ENCODE results near the gene WNT11. TPM values are rescaled to one million over a fixed set of nuclear protein-coding genes. Genes with fewer than 3 reads are reported as not detected.

WNT11 gene
- total and polyA plus RNA-seq, 2 of the 13 experiments (the other 11 are each of a cell fraction or from before 2014, with no cell fraction given) = 0.34 to 0.66 TPM

DNA sequence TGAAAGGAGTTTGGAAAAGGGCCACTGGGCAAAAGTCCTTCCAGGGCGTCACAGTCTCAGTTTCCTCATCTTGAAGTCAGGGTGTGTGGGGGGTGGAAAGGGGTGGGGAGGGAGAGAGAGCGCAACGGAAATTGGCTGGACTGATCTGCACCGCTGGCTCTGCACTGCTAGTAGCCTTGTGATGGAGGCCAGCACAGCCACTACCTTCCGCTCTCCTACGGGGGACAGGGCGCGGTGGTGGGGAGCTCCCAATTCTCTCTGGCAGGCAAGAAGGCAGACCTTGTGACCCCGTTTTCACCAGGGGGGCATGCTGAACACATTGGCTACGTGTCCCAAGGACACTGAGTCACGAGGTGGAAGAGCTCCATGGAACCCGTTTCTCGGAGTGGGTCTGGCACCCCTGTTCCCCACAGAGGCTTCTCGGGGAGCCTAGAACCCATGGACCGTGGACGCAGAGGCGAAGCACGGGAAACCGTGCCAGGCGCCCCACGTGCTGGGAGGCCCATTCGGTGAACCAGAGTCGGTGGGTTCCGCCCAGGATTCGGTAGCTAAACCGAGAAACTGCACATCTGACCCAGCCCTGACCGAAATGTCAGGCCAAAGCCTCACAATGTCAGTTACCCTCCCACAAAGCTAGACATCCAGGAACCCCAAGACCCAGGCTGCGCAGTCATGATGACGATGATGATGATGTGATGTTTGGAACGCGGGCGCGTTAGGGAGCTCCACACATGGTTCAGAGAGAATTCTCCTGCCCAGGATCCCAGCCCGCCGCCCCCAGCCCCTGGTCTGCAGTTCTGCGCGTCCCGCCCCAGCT, 28.3 kb upstream of the WNT11 start (continued):
- no peak for TF ChIP-seq HMGXB3 (CRISPR knock-in tag; IDR thresholded peaks at IDR 0.05; ENCODE audit: borderline replicate concordance)
- TF ChIP-seq BRD4 (CRISPR knock-in tag; IDR thresholded peaks at IDR 0.05) = no peak
- TF ChIP-seq SNAI1 (CRISPR knock-in tag; IDR thresholded peaks at IDR 0.05; ENCODE audit: borderline replicate concordance) = no peak
- no peak for TF ChIP-seq SOX5 (CRISPR knock-in tag; IDR thresholded peaks at IDR 0.05; ENCODE audit: borderline replicate concordance)
- TF ChIP-seq ZNF33A (CRISPR knock-in tag; IDR thresholded peaks at IDR 0.05; ENCODE audit: borderline replicate concordance) = no peak
- TF ChIP-seq SRY (CRISPR knock-in tag; IDR thresholded peaks at IDR 0.05) = peak; percentile 60; the same call in 1 of the 2 replicates
- TF ChIP-seq MYPOP (CRISPR knock-in tag; IDR thresholded peaks at IDR 0.05) = no peak
- TF ChIP-seq PHF5A (CRISPR knock-in tag; IDR thresholded peaks at IDR 0.05; ENCODE audit: low read depth, unreplicated experiment) = no peak
- TF ChIP-seq CTCF (CRISPR knock-in tag; IDR thresholded peaks at IDR 0.05) = no peak
- no peak for TF ChIP-seq MED1 (CRISPR knock-in tag; IDR thresholded peaks at IDR 0.05)
- TF ChIP-seq ZNF275 (CRISPR knock-in tag; IDR thresholded peaks at IDR 0.05; ENCODE audit: borderline replicate concordance) = no peak
- TF ChIP-seq ETV6 (CRISPR knock-in tag; conservative IDR thresholded peaks at IDR 0.05) = no peak
- TF ChIP-seq ZNF10 (CRISPR knock-in tag; IDR thresholded peaks at IDR 0.05; ENCODE audit: borderline replicate concordance, low read depth) = no peak
- no peak for TF ChIP-seq ZNF7 (CRISPR knock-in tag; IDR thresholded peaks at IDR 0.05)
- no peak for TF ChIP-seq RXRB (CRISPR knock-in tag; IDR thresholded peaks at IDR 0.05; ENCODE audit: borderline replicate concordance)
- 0 out of 2 replicates have a peak, but pooled peaks have one; percentile 25 for TF ChIP-seq ZNF746 (CRISPR knock-in tag; IDR thresholded peaks at IDR 0.05)
- no peak for TF ChIP-seq ONECUT2 (CRISPR knock-in tag; IDR thresholded peaks at IDR 0.05)
- no peak for TF ChIP-seq ZSCAN5A (CRISPR knock-in tag; IDR thresholded peaks at IDR 0.05; ENCODE audit: borderline replicate concordance)
- no peak for TF ChIP-seq JARID2 (CRISPR knock-in tag; IDR thresholded peaks at IDR 0.05; ENCODE audit: insufficient replicate concordance)
